NCI-H1436 (cell line): ENCODE results near the gene FUS.
"Not testable (repeated sequence)": the region's sequence is repeated elsewhere in the genome, so short reads cannot be mapped to it uniquely, and the experiment has no call there.

ENCODE experiments used
- DNase-seq: peaks from one replicate; lab custom pipeline; 2025; lab: John Stamatoyannopoulos, UW

FUS gene

GRCh38 chr16:31143694-31144148 lies 36.2 kb upstream of the FUS start:
- no peak for DNase-seq

- not testable (repeated sequence) for DNase-seq
Measured at GRCh38 chr16:31144418-31144817, 35.5 kb upstream of the FUS start.

GRCh38 chr16:31145398-31145990 lies 34.4 kb upstream of the FUS start:
- no peak for DNase-seq

- no peak for DNase-seq
Measured at GRCh38 chr16:31147574-31147973, 32.4 kb upstream of the FUS start.

GRCh38 chr16:31148281-31148728 lies 31.6 kb upstream of the FUS start:
- DNase-seq = no peak

- no peak for DNase-seq
Measured at GRCh38 chr16:31148896-31149295, 31.0 kb upstream of the FUS start.

GRCh38 chr16:31149332-31149731 lies 30.6 kb upstream of the FUS start:
- no peak for DNase-seq

- no peak for DNase-seq
Measured at GRCh38 chr16:31149894-31150890, 29.7 kb upstream of the FUS start, which contains the start of gene PRSS36. PRSS36 (minus strand) TSS chr16:31150066; CDS start chr16:31150035, 31 bp downstream.

- DNase-seq = not testable (repeated sequence)
Measured at GRCh38 chr16:31150976-31151375, 29.0 kb upstream of the FUS start.

GRCh38 chr16:31157136-31157535 lies 22.8 kb upstream of the FUS start:
- DNase-seq = no peak

- no peak for DNase-seq
Measured at GRCh38 chr16:31167315-31167714, 12.6 kb upstream of the FUS start.

GRCh38 chr16:31168848-31169247 lies 11.1 kb upstream of the FUS start:
- no peak for DNase-seq

GRCh38 chr16:31170048-31170447 lies 9.9 kb upstream of the FUS start:
- DNase-seq = not testable (repeated sequence)

GRCh38 chr16:31177136-31177535 lies 2.8 kb upstream of the FUS start:
- no peak for DNase-seq

GRCh38 chr16:31179219-31179746 lies 656 bp upstream of the FUS start:
- no peak for DNase-seq

- no peak for DNase-seq
Measured at GRCh38 chr16:31181102-31181830, 1.3 kb downstream of the FUS start.

- no peak for DNase-seq
Measured at GRCh38 chr16:31182391-31182790, 2.5 kb downstream of the FUS start.

- DNase-seq = no peak
Measured at GRCh38 chr16:31183432-31184428, 3.8 kb downstream of the FUS start.

- no peak for DNase-seq
Measured at GRCh38 chr16:31184888-31185287, 4.9 kb downstream of the FUS start.

GRCh38 chr16:31185339-31185738 lies 5.4 kb downstream of the FUS start:
- no peak for DNase-seq

- DNase-seq = no peak
Measured at GRCh38 chr16:31186176-31186575, 6.2 kb downstream of the FUS start.
